ENCODE data around the gene TMX2. TPM values are rescaled to one million over a fixed set of nuclear protein-coding genes. Genes with fewer than 3 reads are reported as not detected.

Gene TMX2
- total and polyA plus RNA-seq, 9 of the 15 experiments (the other 6 are each of a cell fraction or from before 2014, with no cell fraction given) = 176 to 433 (median 227) TPM

GRCh38 chr11:57773026-57773598, 60.7 kb downstream of the TMX2 start:
- CTCF ChIA-PET (ENCODE audit: low intra/inter-chr PET ratio) = interaction anchor here (0.6 kb wide), 1 partner anchor 21 kb away, joined by 3 read pairs; no protein-coding TSS in a partner anchor

More at GRCh38 chr11:57773026-57773598, 60.7 kb downstream of the TMX2 start:
- Histone ChIP-seq H3K4me3 (no peak overlapping the region), H3K9me1 (ENCODE audit: control insufficient read depth, insufficient read depth, low read length) (peaks cover 3% of the 10 kb centered on the region), H3K36me3 (ENCODE audit: control insufficient read depth, insufficient read depth, low read length) (peaks cover 10% of the 10 kb centered on the region; the same call in 1 of the 3 replicates), H3K79me2 (ENCODE audit: control insufficient read depth, insufficient read depth, low read length) (peaks cover 85% of the 10 kb centered on the region), H3K27ac (ENCODE audit: extremely low read depth, low read depth, low read length) (no peak overlapping the region), H2AFZ (ENCODE audit: low read depth, low read length) (no peak overlapping the region), H4K20me1 (replicated peaks; ENCODE audit: control insufficient read depth, insufficient read depth, low read length) (peaks cover 32% of the 10 kb centered on the region), H3K9me3 (replicated peaks; ENCODE audit: control insufficient read depth, insufficient read depth, low read depth, low read length) (no peaks in the 10 kb centered on the region), H3K4me1 (replicated peaks in 1 of 2; ENCODE audit: control insufficient read depth in 2 of 2, insufficient read depth in 2 of 2, low read length in 2 of 2) (peaks cover 11 to 31% of the 10 kb centered on the region in 2 experiments), H3K9ac (ENCODE audit: insufficient read depth in 1 of 2, low read depth in 2 of 2, low read length in 2 of 2) (no peak overlapping the region), H3K27me3 (ENCODE audit: control insufficient read depth in 2 of 2, insufficient read depth in 2 of 2, low read length in 2 of 2) (no peaks in the 10 kb centered on the region), H3K4me2 (ENCODE audit: insufficient read depth, low read length) (no peak overlapping the region)
- ATAC-seq (no peak), FAIRE-seq (no peak), DNase-seq (ENCODE audit: extremely low read depth in 1 of 4, low spot score in 3 of 4) (no peak)
- 59% methylated on average over 5 of the region's 5 CpGs for WGBS (ENCODE audit: insufficient coverage, low coverage, missing lambda C conversion rate)
- intact Hi-C loops (cut with micrococcal nuclease) (no loop called here), in situ Hi-C loops (cut with MboI) (no loop called here)
- no peak for TF ChIP-seq EP400 (IDR thresholded peaks at IDR 0.05)
- no peak for TF ChIP-seq SAFB (IDR thresholded peaks at IDR 0.05; ENCODE audit: borderline replicate concordance, low read depth, low read length)
- TF ChIP-seq PBX2 (CRISPR knock-in tag; IDR thresholded peaks at IDR 0.05; ENCODE audit: low read depth) = no peak
- TF ChIP-seq PBX2 (tag; conservative IDR thresholded peaks at IDR 0.05; ENCODE audit: low read depth) = peak; percentile 66
- peak; percentile 63 for TF ChIP-seq PKNOX1 (IDR thresholded peaks at IDR 0.05)
- TF ChIP-seq FOSL1 (tag; conservative IDR thresholded peaks at IDR 0.05) = 0 out of 2 replicates have a peak, but pooled peaks have one; percentile 17
- peak; percentile 72 for TF ChIP-seq MEIS2 (IDR thresholded peaks at IDR 0.05; ENCODE audit: partially characterized antibody)
- BruUV-seq (replicated peaks) = no TSS peak
- POLR2A ChIA-PET = interaction anchor here (1.5 to 2.4 kb wide), 2 partner anchors 9 to 59 kb away, joined by 4 to 16 read pairs; no protein-coding TSS in a partner anchor
